GM12892 (cell line): Measurements from ENCODE around the gene PIGC.

ENCODE experiments used
- POLR2A ChIP-seq: IDR thresholded peaks from 2 replicates; pipeline ENCODE4 v1.6.1; 2011; ENCODE audit warnings: low read depth, low read length, control low read depth
- POLR2AphosphoS5 ChIP-seq: IDR thresholded peaks from 2 replicates; pipeline ENCODE4 v1.6.1; 2011; ENCODE audit warnings: low read depth, low read length, control low read depth
- TAF1 ChIP-seq: IDR thresholded peaks from 2 replicates; pipeline ENCODE4 v1.6.1; 2011; ENCODE audit warnings: low read depth, mild to moderate bottlenecking, control low read depth, low read length, borderline replicate concordance

- TF ChIP-seq TAF1 (no peak), POLR2AphosphoS5 (no peak), POLR2A (no peak)
These were observed 29.5 kb downstream of the PIGC start for GRCh38 chr1:172414331-172414730.
